Body of pancreas (tissue), 4 donors: ENCODE data around the gene C19orf81. TPM values are rescaled to one million over a fixed set of nuclear protein-coding genes. Genes with fewer than 3 reads are reported as not detected.

Experiments used
- ATAC-seq: fragments of 150-250 bp; one replicate; pipeline ENCODE4 v1.9.1; 2016
- DNase-seq, 4 donors: peaks; one replicate each; pipeline ENCODE4 v3.0.0-alpha.2; 2019
- H3K27ac ChIP-seq, 4 donors: fragments of 200-600 bp; sonication (generic); 1 replicate in 3 of 4; 2 replicates in 1 of 4; pipeline versions ENCODE4 v1.5.1 to v1.6.1; 2016 to 2019; ENCODE audit warnings: mild to moderate bottlenecking in 1 of 4, mixed read lengths in 1 of 4, moderate library complexity in 1 of 4
- H3K27me3 ChIP-seq, 2 donors: fragments of 200-600 bp; sonication (generic); one replicate each; pipeline ENCODE4 v1.6.0; 2016; ENCODE audit warnings: mild to moderate bottlenecking in 1 of 2
- H3K36me3 ChIP-seq, 2 donors: fragments of 200-600 bp; sonication (generic); replicated peaks in 1 of 2; 2 replicates each; pipeline ENCODE4 v1.5.1; 2016; ENCODE audit warnings: low read depth in 2 of 2; ENCODE audit not compliant: insufficient read depth in 1 of 2
- H3K4me1 ChIP-seq: fragments of 200-600 bp; sonication (generic); one replicate; pipeline ENCODE4 v1.6.0; 2016
- H3K4me3 ChIP-seq, 2 donors: fragments of 200-600 bp; sonication (generic); 1 replicate in 1 of 2; 2 replicates in 1 of 2; pipeline ENCODE4 v1.5.1; 2016 to 2019
- H3K9me3 ChIP-seq, 3 donors: fragments of 200-600 bp; sonication (generic); 1 replicate in 2 of 3; 2 replicates in 1 of 3; pipeline ENCODE4 v1.5.1; 2016
- CTCF ChIP-seq, 7 experiments: fragments of 450-650 bp in 4 of 7; fragments of 200-600 bp in 3 of 7; sonication (generic) in 3 of 7; IDR thresholded peaks; one replicate each; pipeline ENCODE4 v1.5.1; 2016 to 2019; ENCODE audit warnings: antibody characterized with exemption in 7 of 7
- POLR2A ChIP-seq, 3 donors: fragments of 450-650 bp; IDR thresholded peaks; one replicate each; pipeline ENCODE4 v1.6.1; 2016; ENCODE audit warnings: antibody characterized with exemption in 3 of 3, mild to moderate bottlenecking in 2 of 3
- WGBS, 2 donors: methylation state at CpG; one replicate each; pipeline ENCODE4 v1.1.5; 2017; 5-methylcytosine and 5-hydroxymethylcytosine counted together
- intact Hi-C: fragments of 100-400 bp; cut with DNase I; formaldehyde crosslinking; loops from one replicate; pipeline ENCODE4 v1.15.1; 2023
- total RNA-seq, 2 donors: library from RNA; depleted of rRNA; stranded (reverse); fragments of >200 nt; gene quantifications; one replicate each; pipeline ENCODE4 v1.1.0, GENCODE V29; 2016

Gene C19orf81
- total RNA-seq, 2 donors from 2014 or later = not detected

DNA sequence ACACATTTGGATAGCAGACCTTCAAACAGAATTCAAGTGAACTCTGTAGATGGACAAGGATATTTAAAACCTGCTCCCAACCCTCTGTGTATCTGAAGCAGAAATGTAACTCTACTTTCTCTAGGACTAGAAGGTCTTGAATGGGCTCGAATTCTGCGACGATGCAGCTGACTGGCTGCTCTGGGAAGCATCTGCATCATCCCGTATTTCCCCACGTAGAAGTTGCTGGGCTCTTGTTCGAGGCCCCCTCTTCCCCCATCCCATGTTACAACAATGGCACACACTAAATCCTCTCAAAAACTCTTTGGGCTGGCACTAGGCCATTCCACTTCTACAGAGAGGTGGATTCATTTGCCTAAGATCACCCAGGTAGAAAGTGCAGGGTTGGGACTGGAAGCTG lies 15.0 kb downstream of the C19orf81 start:
- intact Hi-C loops = no loop called here
- peaks cover 10% of the 10 kb centered on the region for H3K4me1 ChIP-seq
- no peaks in the 10 kb centered on the region for H3K9me3 ChIP-seq
- TF ChIP-seq POLR2A (IDR thresholded peaks at IDR 0.05) (no peak), CTCF (IDR thresholded peaks at IDR 0.05) (no peak)
- no peak overlapping the region for H3K4me3 ChIP-seq
- 57 to 74% methylated on average over 5 to 6 of the region's 6 CpGs for WGBS, 2 donors
- H3K36me3 ChIP-seq = no peaks in the 10 kb centered on the region
- no peak for DNase-seq
- H3K27me3 ChIP-seq = peaks cover 6 to 27% of the 10 kb centered on the region in 2 donors
- no peak for ATAC-seq
- no peak overlapping the region for H3K27ac ChIP-seq

DNA sequence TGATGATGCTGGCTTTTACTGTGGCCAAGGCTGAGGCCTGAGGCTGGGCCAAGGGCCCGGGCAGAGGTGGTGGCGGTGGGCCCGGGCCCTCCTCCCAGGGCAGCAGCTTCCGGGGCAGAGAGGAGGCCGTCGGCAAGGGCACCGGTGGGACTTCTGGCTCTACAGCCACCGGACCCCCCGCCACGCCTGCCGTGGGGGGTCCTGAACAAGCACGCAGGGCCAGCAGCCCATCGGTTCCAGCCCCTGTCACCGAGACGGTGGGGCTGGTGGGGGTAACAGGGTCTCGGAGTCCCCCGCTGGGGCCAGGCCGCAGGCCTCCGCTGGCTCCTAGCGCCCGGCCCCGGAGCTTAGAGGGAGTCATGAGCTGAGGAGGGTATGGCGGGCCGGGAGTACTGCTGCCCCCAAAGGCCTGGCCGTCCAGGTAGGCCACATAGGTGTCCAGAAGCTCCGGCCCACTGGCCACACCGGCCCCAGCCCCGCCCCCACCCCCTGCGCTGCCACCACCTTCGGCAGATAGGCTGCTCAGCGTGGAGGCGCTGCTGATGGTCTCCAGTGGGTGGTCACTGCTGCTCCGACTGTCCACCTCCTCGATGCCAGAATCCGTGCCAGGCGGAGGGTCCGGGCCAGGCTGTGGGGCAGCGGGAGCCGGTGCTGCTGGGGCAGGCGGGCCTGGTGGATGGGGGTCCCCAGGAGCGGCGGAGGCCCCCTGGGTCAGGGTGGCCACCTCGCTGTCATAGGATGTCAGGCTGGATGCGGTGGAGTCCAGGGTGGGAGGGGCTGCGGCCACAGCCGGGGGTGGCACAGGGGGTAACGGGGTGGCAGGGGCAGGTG lies 17.3 kb downstream of the C19orf81 start:
- Histone ChIP-seq H3K9me3 (no peaks in the 10 kb centered on the region), H3K4me1 (peaks cover 10% of the 10 kb centered on the region), H3K27ac (no peak overlapping the region), H3K4me3 (no peak overlapping the region), H3K36me3 (no peaks in the 10 kb centered on the region), H3K27me3 (peaks cover 6 to 35% of the 10 kb centered on the region in 2 donors)
- no peak for ATAC-seq
- 9 to 22% methylated on average over 7 to 44 of the region's 47 CpGs for WGBS, 2 donors
- intact Hi-C loops = no loop called here
- DNase-seq = no peak
- TF ChIP-seq CTCF (IDR thresholded peaks at IDR 0.05) (no peak), POLR2A (IDR thresholded peaks at IDR 0.05) (no peak)

DNA sequence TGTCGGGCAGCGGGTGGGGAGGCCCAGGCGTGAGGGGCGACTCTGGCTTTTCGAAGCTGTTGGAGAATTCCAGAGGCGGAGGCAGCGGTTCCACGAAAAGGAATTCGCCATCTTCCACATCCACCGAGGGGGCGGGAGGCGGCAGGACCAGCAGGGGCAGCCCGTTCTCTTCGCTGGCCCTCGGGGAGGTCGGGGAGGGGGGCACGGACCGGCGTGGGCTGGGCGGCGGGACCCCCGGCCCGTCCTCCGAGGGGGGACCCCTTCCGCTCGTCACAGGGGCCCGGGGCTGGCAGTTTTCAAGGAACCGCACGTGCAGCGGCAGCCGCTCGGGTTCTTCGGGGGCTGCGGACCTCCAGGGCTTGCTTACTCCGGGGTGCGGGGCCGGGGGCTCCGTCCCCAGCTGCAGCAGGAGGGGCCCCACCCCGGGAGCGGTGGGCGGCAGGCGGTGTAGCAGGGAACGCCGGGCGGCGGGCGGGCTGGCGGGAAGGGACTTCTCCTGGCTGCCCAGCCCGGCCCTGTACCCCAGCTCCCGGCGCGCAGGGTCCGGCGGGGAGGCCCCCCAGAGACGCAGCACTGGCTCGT lies 18.0 kb downstream of the C19orf81 start:
- H3K4me3 ChIP-seq = no peak overlapping the region
- H3K4me1 ChIP-seq = peaks cover 10% of the 10 kb centered on the region
- H3K36me3 ChIP-seq = no peaks in the 10 kb centered on the region
- no peak for ATAC-seq
- H3K9me3 ChIP-seq = no peaks in the 10 kb centered on the region
- 3% methylated on average over 42 of the region's 56 CpGs; no CpG with 5 or more reads in 1 of the 2 donors for WGBS, 2 donors
- intact Hi-C loops = no loop called here
- no peak overlapping the region for H3K27ac ChIP-seq
- peaks cover 6 to 35% of the 10 kb centered on the region in 2 donors for H3K27me3 ChIP-seq
- TF ChIP-seq CTCF (IDR thresholded peaks at IDR 0.05) = no peak
- DNase-seq = no peak

- ATAC-seq = no peak
- H3K9me3 ChIP-seq = no peaks in the 10 kb centered on the region
- no peak for TF ChIP-seq POLR2A (IDR thresholded peaks at IDR 0.05)
- no peak for TF ChIP-seq CTCF (IDR thresholded peaks at IDR 0.05)
- H3K27me3 ChIP-seq = peaks cover 6 to 35% of the 10 kb centered on the region in 2 donors
- peaks cover 10% of the 10 kb centered on the region for H3K4me1 ChIP-seq
- 2% methylated on average over 44 of the region's 58 CpGs; no CpG with 5 or more reads in 1 of the 2 donors for WGBS, 2 donors
- intact Hi-C loops = no loop called here
- no peak overlapping the region for H3K27ac ChIP-seq
- no peaks in the 10 kb centered on the region for H3K36me3 ChIP-seq
- DNase-seq = no peak
- H3K4me3 ChIP-seq = no peak overlapping the region
Observed at GRCh38 chr19:50667759-50668231, 18.6 kb downstream of the C19orf81 start.
